Measurements from ENCODE around the gene TCHH. TPM values are rescaled to one million over a fixed set of nuclear protein-coding genes. Genes with fewer than 3 reads are reported as not detected.
"Not testable (repeated sequence)": the region's sequence is repeated elsewhere in the genome, so short reads cannot be mapped to it uniquely, and the experiment has no call there.

TCHH gene
- total and polyA plus RNA-seq, 4 donors, result 0.05 to 0.33 (median 0.08) TPM

- 65% methylated on average over 1 of the region's 1 CpG for WGBS
- no peaks in the 10 kb centered on the region for H3K4me1 ChIP-seq (ENCODE audit: control insufficient read depth in 4 of 4, insufficient read depth in 4 of 4, low read length in 3 of 4)
- peaks cover 0 to 6% (median 1%) of the 10 kb centered on the region in 4 donors for H3K27me3 ChIP-seq (ENCODE audit: control insufficient read depth in 4 of 4, insufficient read depth in 4 of 4, low read length in 3 of 4)
- H3K36me3 ChIP-seq (ENCODE audit: control insufficient read depth in 4 of 4, insufficient read depth in 3 of 4, low read depth in 1 of 4, low read length in 3 of 4), result no peaks in the 10 kb centered on the region
- no peak overlapping the region for H3K27ac ChIP-seq (ENCODE audit: low read depth in 1 of 2, low read length in 2 of 2)
- no peaks in the 10 kb centered on the region for H3K9me3 ChIP-seq (ENCODE audit: control insufficient read depth in 4 of 4, low read length in 3 of 4)
- no peak overlapping the region for H3K4me3 ChIP-seq (ENCODE audit: low read depth in 1 of 3, low read length in 3 of 3)
- no peak overlapping the region for H3K9ac ChIP-seq (ENCODE audit: low read depth in 1 of 2, low read length in 2 of 2)
- DNase-seq (ENCODE audit: low spot score), result no peak
- TF ChIP-seq FOXA2 (IDR thresholded peaks at IDR 0.05), result no peak
- no peak for TF ChIP-seq GABPA (IDR thresholded peaks at IDR 0.05 in 1 of 2, conservative IDR thresholded peaks at IDR 0.05 in 1 of 2)
- no peak for TF ChIP-seq RAD21 (IDR thresholded peaks at IDR 0.05)
- TF ChIP-seq EGR1 (IDR thresholded peaks at IDR 0.05; ENCODE audit: low read depth in 2 of 2), result no peak
- no peak for TF ChIP-seq REST (IDR thresholded peaks at IDR 0.05)
- no peak for TF ChIP-seq ATF3 (IDR thresholded peaks at IDR 0.05)
- no peak for TF ChIP-seq TAF1 (conservative IDR thresholded peaks at IDR 0.05)
- TF ChIP-seq HNF4G (IDR thresholded peaks at IDR 0.05), result no peak
- TF ChIP-seq CTCF (IDR thresholded peaks at IDR 0.05; ENCODE audit: low read depth, low read length, missing input control), result no peak
- no peak for TF ChIP-seq MAX (IDR thresholded peaks at IDR 0.05)
- TF ChIP-seq NR2F2 (IDR thresholded peaks at IDR 0.05), result no peak
- TF ChIP-seq RXRA (IDR thresholded peaks at IDR 0.05), result no peak
- no peak for TF ChIP-seq YY1 (IDR thresholded peaks at IDR 0.05)
- no peak for TF ChIP-seq ZBTB33 (IDR thresholded peaks at IDR 0.05)
- no peak for TF ChIP-seq HNF4A (conservative IDR thresholded peaks at IDR 0.05)
- TF ChIP-seq SP1 (IDR thresholded peaks at IDR 0.05), result no peak
- TF ChIP-seq JUND (IDR thresholded peaks at IDR 0.05), result no peak
- TF ChIP-seq FOXA1 (IDR thresholded peaks at IDR 0.05), result no peak
These were observed 30.4 kb downstream of the TCHH start for GRCh38 chr1:152084853-152085252.

- H3K36me3 ChIP-seq (ENCODE audit: control insufficient read depth in 4 of 4, insufficient read depth in 3 of 4, low read depth in 1 of 4, low read length in 3 of 4); H3K4me1 ChIP-seq (ENCODE audit: control insufficient read depth in 4 of 4, insufficient read depth in 4 of 4, low read length in 3 of 4); H3K4me3 ChIP-seq (ENCODE audit: low read depth in 1 of 3, low read length in 3 of 3); H3K27me3 ChIP-seq (ENCODE audit: control insufficient read depth in 4 of 4, insufficient read depth in 4 of 4, low read length in 3 of 4); H3K27ac ChIP-seq (ENCODE audit: low read depth in 1 of 2, low read length in 2 of 2); DNase-seq (ENCODE audit: low spot score); H3K9ac ChIP-seq (ENCODE audit: low read depth in 1 of 2, low read length in 2 of 2); H3K9me3 ChIP-seq (ENCODE audit: control insufficient read depth in 4 of 4, low read length in 3 of 4): not testable (repeated sequence)
- 89% methylated on average over 17 of the region's 17 CpGs for WGBS
These were observed 34.2 kb downstream of the TCHH start for GRCh38 chr1:152081026-152081425.

- H3K4me1 ChIP-seq (ENCODE audit: control insufficient read depth in 4 of 4, insufficient read depth in 4 of 4, low read length in 3 of 4); H3K9ac ChIP-seq (ENCODE audit: low read depth in 1 of 2, low read length in 2 of 2); H3K27ac ChIP-seq (ENCODE audit: low read depth in 1 of 2, low read length in 2 of 2); H3K9me3 ChIP-seq (ENCODE audit: control insufficient read depth in 4 of 4, low read length in 3 of 4); H3K4me3 ChIP-seq (ENCODE audit: low read depth in 1 of 3, low read length in 3 of 3); H3K36me3 ChIP-seq (ENCODE audit: control insufficient read depth in 4 of 4, insufficient read depth in 3 of 4, low read depth in 1 of 4, low read length in 3 of 4); H3K27me3 ChIP-seq (ENCODE audit: control insufficient read depth in 4 of 4, insufficient read depth in 4 of 4, low read length in 3 of 4); DNase-seq (ENCODE audit: low spot score): not testable (repeated sequence)
- WGBS, result 85% methylated on average over 17 of the region's 17 CpGs
These were observed 34.8 kb downstream of the TCHH start for GRCh38 chr1:152080494-152080893.

Measured in liver (tissue), 9 donors.